GM12874 (cell line): Measurements from ENCODE around the gene CNNM4.

ENCODE experiments used
- TF ChIP-seq, protein P1 (sequence below): IDR thresholded peaks from 2 replicates; pipeline ENCODE4 v1.5.1; 2011; ENCODE audit warnings: low read depth, mild to moderate bottlenecking, control low read depth, low read length, moderate library complexity; ENCODE audit not compliant: insufficient read depth

The CNNM4 gene

GRCh38 chr2:96760036-96760985, at the start of gene CNNM4:
Gene CNNM4 (plus strand): TSS chr2:96760902. CDS start chr2:96761000, 98 bp downstream.
- TF ChIP-seq, protein P1, sequence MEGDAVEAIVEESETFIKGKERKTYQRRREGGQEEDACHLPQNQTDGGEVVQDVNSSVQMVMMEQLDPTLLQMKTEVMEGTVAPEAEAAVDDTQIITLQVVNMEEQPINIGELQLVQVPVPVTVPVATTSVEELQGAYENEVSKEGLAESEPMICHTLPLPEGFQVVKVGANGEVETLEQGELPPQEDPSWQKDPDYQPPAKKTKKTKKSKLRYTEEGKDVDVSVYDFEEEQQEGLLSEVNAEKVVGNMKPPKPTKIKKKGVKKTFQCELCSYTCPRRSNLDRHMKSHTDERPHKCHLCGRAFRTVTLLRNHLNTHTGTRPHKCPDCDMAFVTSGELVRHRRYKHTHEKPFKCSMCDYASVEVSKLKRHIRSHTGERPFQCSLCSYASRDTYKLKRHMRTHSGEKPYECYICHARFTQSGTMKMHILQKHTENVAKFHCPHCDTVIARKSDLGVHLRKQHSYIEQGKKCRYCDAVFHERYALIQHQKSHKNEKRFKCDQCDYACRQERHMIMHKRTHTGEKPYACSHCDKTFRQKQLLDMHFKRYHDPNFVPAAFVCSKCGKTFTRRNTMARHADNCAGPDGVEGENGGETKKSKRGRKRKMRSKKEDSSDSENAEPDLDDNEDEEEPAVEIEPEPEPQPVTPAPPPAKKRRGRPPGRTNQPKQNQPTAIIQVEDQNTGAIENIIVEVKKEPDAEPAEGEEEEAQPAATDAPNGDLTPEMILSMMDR: 0 out of 2 replicates have a peak, but pooled peaks have one; percentile 12

GRCh38 chr2:96710985-96711384, 49.7 kb upstream of the CNNM4 start:
- TF ChIP-seq, protein P1: no peak

GRCh38 chr2:96715658-96716057, 45.0 kb upstream of the CNNM4 start:
- TF ChIP-seq, protein P1: no peak

GRCh38 chr2:96716388-96716787, 44.3 kb upstream of the CNNM4 start:
- TF ChIP-seq, protein P1: no peak

DNA sequence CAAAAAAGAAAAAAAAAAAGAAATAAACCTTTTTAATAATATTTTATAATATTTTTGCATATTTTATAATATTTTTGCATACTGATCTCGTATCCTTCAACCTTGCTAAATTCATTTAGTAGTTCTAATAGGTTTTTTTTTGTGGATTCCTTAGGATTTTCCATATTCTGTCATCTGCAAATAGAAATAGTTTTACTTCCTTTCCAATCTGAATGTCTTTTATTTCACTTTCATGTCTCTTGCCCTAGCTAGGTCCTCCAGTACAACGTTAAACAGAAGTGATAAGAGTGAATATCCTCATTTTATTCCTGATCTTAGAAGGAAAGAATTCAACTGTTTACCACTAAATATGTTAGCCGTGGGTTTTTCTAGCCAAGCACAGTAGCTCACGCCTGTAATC, 34.6 kb upstream of the CNNM4 start:
- TF ChIP-seq, protein P1: no peak

GRCh38 chr2:96727431-96727830, 33.3 kb upstream of the CNNM4 start:
- TF ChIP-seq, protein P1: no peak

DNA sequence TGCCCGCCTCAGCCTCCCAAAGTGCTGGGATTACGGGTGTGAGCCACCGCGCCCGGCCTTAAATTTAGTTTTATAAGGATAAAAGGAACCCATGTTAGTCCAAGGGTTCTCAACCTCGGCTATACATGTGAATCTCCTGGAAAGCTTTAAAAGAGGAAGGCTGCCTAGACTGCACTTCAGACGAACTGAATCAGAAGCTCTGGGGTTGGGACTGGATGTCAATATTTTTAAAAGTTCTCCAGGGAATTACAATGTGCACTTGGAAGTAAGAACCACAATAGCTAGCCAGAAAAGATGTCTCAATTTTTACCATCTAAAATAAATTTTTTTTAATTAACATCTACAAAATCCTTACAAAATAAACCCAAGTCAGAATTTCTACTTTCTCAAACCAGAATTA, 31.0 kb upstream of the CNNM4 start:
- TF ChIP-seq, protein P1: no peak
